ENCODE measurements around the gene HTRA3.

- no peak for TF ChIP-seq CTCF (conservative IDR thresholded peaks at IDR 0.05; ENCODE audit: low read length)
- no peak for TF ChIP-seq EZH2phosphoT487 (IDR thresholded peaks at IDR 0.05; ENCODE audit: borderline replicate concordance, low read depth, low read length)
These were observed 36.8 kb upstream of the HTRA3 start for GRCh38 chr4:8232748-8233147.
